DOHH2 (cell line): ENCODE measurements around the gene MGAT3.

Experiments
- H3F3A ChIP-seq: fragments of 200-600 bp; sonication (generic), shearing (Covaris generic); 2 replicates; pipeline ENCODE4 v1.6.0; 2016; ENCODE audit warnings: antibody characterized with exemption, mild to moderate bottlenecking; ENCODE audit not compliant: control insufficient read depth, insufficient read depth
- H3K27ac ChIP-seq: fragments of 200-600 bp; sonication (generic); 2 replicates; pipeline ENCODE4 v1.5.1; 2014; ENCODE audit warnings: low read depth, mild to moderate bottlenecking, low read length, moderate library complexity
- H3K27me3 ChIP-seq: fragments of 200-600 bp; sonication (generic); 2 replicates; pipeline ENCODE4 v1.6.1; 2014; ENCODE audit warnings: mild to moderate bottlenecking, low read length, mixed read lengths; ENCODE audit not compliant: control insufficient read depth
- H3K36me3 ChIP-seq: fragments of 200-600 bp; sonication (generic); 2 replicates; pipeline ENCODE4 v1.6.1; 2014; ENCODE audit warnings: mild to moderate bottlenecking, low read length, moderate library complexity, mixed read lengths; ENCODE audit not compliant: control insufficient read depth
- H3K4me1 ChIP-seq: fragments of 200-600 bp; sonication (generic); 2 replicates; pipeline ENCODE4 v1.6.1; 2014; ENCODE audit warnings: mild to moderate bottlenecking, low read length, mixed read lengths; ENCODE audit not compliant: control insufficient read depth
- H3K4me2 ChIP-seq: fragments of 200-600 bp; sonication (generic); 2 replicates; pipeline ENCODE4 v1.6.0; 2014; ENCODE audit warnings: mild to moderate bottlenecking, low read length, moderate library complexity
- H3K4me3 ChIP-seq: fragments of 200-600 bp; sonication (generic); 2 replicates; pipeline ENCODE4 v1.5.1; 2014; ENCODE audit warnings: mild to moderate bottlenecking, low read length, mixed read lengths
- H3K79me2 ChIP-seq: fragments of 200-600 bp; sonication (generic); 2 replicates; pipeline ENCODE4 v1.6.1; 2014; ENCODE audit warnings: mild to moderate bottlenecking, low read length, mixed read lengths; ENCODE audit not compliant: control insufficient read depth
- H3K9me2 ChIP-seq: fragments of 200-600 bp; sonication (generic); replicated peaks from 2 replicates; pipeline ENCODE4 v1.6.1; 2014; ENCODE audit warnings: mild to moderate bottlenecking, low read length, mixed read lengths; ENCODE audit not compliant: control insufficient read depth
- H3K9me3 ChIP-seq: fragments of 200-600 bp; sonication (generic); 2 replicates; pipeline ENCODE4 v1.6.1; 2014; ENCODE audit warnings: antibody characterized with exemption, low read length, mixed read lengths; ENCODE audit not compliant: control insufficient read depth, insufficient read depth
- H4K20me1 ChIP-seq: fragments of 200-600 bp; sonication (generic); 2 replicates; pipeline ENCODE4 v1.6.0; 2014; ENCODE audit warnings: low read depth, mild to moderate bottlenecking, antibody characterized with exemption, low read length, moderate library complexity; ENCODE audit not compliant: control insufficient read depth, insufficient read depth
- CTCF ChIP-seq: fragments of 200-600 bp; sonication (generic); IDR thresholded peaks from one replicate; pipeline ENCODE4 v1.5.1; 2014; ENCODE audit warnings: antibody characterized with exemption, mild to moderate bottlenecking, low read depth, low read length; ENCODE audit not compliant: poor library complexity, severe bottlenecking
- EZH2phosphoT487 ChIP-seq: fragments of 200-600 bp; sonication (generic); IDR thresholded peaks from 2 replicates; pipeline ENCODE4 v1.6.1; 2017; ENCODE audit warnings: borderline replicate concordance, mild to moderate bottlenecking, antibody characterized with exemption, low read length, moderate library complexity, mixed read lengths

MGAT3 gene

DNA sequence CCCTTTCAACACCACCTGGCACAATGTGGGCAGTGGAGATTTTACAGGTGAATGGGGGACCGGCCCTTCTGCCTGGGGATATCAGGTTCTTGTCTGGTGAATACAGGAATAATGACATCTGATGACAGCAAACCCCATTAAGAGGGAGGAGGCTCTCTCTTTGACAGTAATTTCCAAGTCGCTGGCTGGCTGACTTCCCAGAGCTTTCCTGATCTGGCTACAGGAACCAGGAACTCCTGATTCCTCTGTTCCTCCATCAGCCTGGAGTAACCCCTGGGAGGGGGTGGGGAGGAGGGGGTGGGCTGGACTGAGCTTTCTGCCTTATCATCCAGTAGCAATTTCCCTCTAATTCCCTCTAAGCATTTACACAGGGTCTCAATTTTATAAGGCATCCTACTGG, 41.6 kb downstream of the MGAT3 start:
- Histone ChIP-seq H3K9me2 (no peaks in the 10 kb centered on the region), H3F3A (peaks cover 8% of the 10 kb centered on the region; the same call in 1 of the 2 replicates), H3K36me3 (peaks cover 12% of the 10 kb centered on the region), H3K79me2 (peaks cover 13% of the 10 kb centered on the region), H3K4me3 (no peak overlapping the region), H3K4me2 (no peak overlapping the region), H3K27ac (no peak overlapping the region), H3K4me1 (peaks cover 35% of the 10 kb centered on the region), H4K20me1 (no peaks in the 10 kb centered on the region), H3K9me3 (no peaks in the 10 kb centered on the region), H3K27me3 (no peaks in the 10 kb centered on the region)
- TF ChIP-seq EZH2phosphoT487 = no peak
- no peak for TF ChIP-seq CTCF

DNA sequence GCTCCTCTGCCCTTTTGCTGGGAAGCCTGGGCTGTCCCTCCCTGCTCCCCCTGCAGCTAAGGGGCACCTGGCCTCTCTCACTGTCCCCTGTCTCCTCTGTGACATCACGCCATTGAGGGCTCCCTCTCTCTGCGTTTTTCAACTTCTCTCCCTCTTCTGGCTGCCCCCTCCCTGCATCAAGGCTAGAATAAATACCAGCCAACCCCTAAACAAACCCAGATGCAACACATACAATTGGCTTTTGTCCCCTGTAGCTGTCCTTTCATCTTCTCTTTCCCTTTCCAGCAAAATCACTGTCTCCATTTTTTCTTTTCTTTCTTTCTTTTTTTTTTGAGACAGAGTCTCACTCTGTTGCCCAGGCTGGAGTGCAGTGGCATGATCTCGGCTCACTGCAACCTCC, 42.0 kb downstream of the MGAT3 start:
- TF ChIP-seq EZH2phosphoT487 (no peak), CTCF (no peak)
- Histone ChIP-seq H3K27ac (no peak overlapping the region), H3F3A (peaks cover 6% of the 10 kb centered on the region; the same call in 1 of the 2 replicates), H3K4me1 (peaks cover 37% of the 10 kb centered on the region), H3K9me3 (no peaks in the 10 kb centered on the region), H4K20me1 (no peaks in the 10 kb centered on the region), H3K79me2 (peaks cover 17% of the 10 kb centered on the region), H3K4me3 (no peak overlapping the region), H3K4me2 (no peak overlapping the region), H3K9me2 (no peaks in the 10 kb centered on the region), H3K36me3 (peaks cover 16% of the 10 kb centered on the region), H3K27me3 (no peaks in the 10 kb centered on the region)

- H3F3A ChIP-seq = 0 out of 2 replicates have a peak, but pooled peaks cover 4% of the 10 kb centered on the region
- peaks cover 38% of the 10 kb centered on the region for H3K4me1 ChIP-seq
- H3K27ac ChIP-seq = no peak overlapping the region
- no peaks in the 10 kb centered on the region for H3K9me3 ChIP-seq
- peaks cover 29% of the 10 kb centered on the region for H3K36me3 ChIP-seq
- no peak overlapping the region for H3K4me2 ChIP-seq
- H3K79me2 ChIP-seq = peaks cover 30% of the 10 kb centered on the region
- H3K9me2 ChIP-seq = no peaks in the 10 kb centered on the region
- TF ChIP-seq EZH2phosphoT487 = no peak
- no peak for TF ChIP-seq CTCF
- no peaks in the 10 kb centered on the region for H4K20me1 ChIP-seq
- H3K27me3 ChIP-seq = no peaks in the 10 kb centered on the region
- no peak overlapping the region for H3K4me3 ChIP-seq
Observed at GRCh38 chr22:39500101-39500500, 43.3 kb downstream of the MGAT3 start.
